Measurements from ENCODE around the gene ADGRG6.

GRCh38 chr6:142412241-142412640, 110.4 kb downstream of the ADGRG6 start:
- TF ChIP-seq, protein P1, sequence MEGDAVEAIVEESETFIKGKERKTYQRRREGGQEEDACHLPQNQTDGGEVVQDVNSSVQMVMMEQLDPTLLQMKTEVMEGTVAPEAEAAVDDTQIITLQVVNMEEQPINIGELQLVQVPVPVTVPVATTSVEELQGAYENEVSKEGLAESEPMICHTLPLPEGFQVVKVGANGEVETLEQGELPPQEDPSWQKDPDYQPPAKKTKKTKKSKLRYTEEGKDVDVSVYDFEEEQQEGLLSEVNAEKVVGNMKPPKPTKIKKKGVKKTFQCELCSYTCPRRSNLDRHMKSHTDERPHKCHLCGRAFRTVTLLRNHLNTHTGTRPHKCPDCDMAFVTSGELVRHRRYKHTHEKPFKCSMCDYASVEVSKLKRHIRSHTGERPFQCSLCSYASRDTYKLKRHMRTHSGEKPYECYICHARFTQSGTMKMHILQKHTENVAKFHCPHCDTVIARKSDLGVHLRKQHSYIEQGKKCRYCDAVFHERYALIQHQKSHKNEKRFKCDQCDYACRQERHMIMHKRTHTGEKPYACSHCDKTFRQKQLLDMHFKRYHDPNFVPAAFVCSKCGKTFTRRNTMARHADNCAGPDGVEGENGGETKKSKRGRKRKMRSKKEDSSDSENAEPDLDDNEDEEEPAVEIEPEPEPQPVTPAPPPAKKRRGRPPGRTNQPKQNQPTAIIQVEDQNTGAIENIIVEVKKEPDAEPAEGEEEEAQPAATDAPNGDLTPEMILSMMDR (IDR thresholded peaks at IDR 0.05; ENCODE audit: extremely low read depth in 1 of 2, insufficient read depth in 1 of 2, low read depth in 1 of 2, low read length in 2 of 2): no peak
- TF ChIP-seq MYC (IDR thresholded peaks at IDR 0.05; ENCODE audit: low read depth, low read length) (no peak), EZH2 (IDR thresholded peaks at IDR 0.05; ENCODE audit: borderline replicate concordance, low read depth, low read length, severe bottlenecking) (no peak), JUN (IDR thresholded peaks at IDR 0.05; ENCODE audit: borderline replicate concordance, insufficient read depth, insufficient read length, low read depth) (no peak)
- TF ChIP-seq, protein P2, sequence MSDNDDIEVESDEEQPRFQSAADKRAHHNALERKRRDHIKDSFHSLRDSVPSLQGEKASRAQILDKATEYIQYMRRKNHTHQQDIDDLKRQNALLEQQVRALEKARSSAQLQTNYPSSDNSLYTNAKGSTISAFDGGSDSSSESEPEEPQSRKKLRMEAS (IDR thresholded peaks at IDR 0.05; ENCODE audit: insufficient read depth, insufficient read length): no peak

All from endothelial cell of umbilical vein (primary cell).